GM21526 (cell line): Measurements from ENCODE around the gene MKRN1.
"Not testable (repeated sequence)": the region's sequence is repeated elsewhere in the genome, so short reads cannot be mapped to it uniquely, and the experiment has no call there.

Source experiments
- ATAC-seq: cut with Tn5 transposase; IDR thresholded peaks from one replicate; pipeline ENCODE4 v1.9.1; 2021; ENCODE audit warnings: moderate library complexity; ENCODE audit not compliant: unreplicated experiment, low FRiP score

Gene MKRN1, protein sequence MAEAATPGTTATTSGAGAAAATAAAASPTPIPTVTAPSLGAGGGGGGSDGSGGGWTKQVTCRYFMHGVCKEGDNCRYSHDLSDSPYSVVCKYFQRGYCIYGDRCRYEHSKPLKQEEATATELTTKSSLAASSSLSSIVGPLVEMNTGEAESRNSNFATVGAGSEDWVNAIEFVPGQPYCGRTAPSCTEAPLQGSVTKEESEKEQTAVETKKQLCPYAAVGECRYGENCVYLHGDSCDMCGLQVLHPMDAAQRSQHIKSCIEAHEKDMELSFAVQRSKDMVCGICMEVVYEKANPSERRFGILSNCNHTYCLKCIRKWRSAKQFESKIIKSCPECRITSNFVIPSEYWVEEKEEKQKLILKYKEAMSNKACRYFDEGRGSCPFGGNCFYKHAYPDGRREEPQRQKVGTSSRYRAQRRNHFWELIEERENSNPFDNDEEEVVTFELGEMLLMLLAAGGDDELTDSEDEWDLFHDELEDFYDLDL

DNA sequence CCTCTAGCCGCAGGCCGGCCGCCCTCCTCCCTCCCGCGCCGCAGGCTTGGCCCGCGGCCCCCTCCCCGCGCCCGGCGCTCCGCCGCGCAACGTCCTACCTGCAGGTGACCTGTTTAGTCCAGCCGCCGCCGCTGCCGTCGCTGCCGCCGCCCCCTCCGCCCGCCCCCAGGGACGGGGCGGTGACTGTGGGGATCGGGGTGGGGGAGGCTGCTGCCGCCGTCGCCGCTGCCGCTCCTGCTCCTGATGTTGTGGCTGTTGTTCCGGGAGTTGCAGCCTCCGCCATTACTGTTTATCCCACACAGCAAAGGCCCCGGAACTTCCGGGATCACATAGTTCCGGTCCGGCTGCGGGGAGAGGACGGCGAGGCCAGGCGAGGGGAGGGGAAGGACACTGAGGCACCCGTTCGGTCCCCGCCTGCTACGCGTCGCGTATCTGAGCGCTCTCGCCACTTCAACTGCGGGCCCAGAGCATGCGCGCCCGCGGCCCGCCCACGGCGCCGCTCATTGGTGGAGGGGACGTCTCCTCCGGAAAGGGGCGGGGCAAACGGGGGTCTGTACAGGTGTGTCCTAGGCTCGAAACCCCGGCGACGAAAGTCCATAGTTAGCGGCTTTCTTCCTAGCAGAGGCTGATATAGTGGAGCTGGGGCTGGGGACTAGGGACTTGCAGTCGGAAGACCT lies at the start of gene MKRN1:
Gene MKRN1, minus strand, starts transcription at position 444 of the 677 bp plus-strand sequence. Its CDS starts 161 bp downstream, at position 283.
- peak; percentile 93 for ATAC-seq

DNA sequence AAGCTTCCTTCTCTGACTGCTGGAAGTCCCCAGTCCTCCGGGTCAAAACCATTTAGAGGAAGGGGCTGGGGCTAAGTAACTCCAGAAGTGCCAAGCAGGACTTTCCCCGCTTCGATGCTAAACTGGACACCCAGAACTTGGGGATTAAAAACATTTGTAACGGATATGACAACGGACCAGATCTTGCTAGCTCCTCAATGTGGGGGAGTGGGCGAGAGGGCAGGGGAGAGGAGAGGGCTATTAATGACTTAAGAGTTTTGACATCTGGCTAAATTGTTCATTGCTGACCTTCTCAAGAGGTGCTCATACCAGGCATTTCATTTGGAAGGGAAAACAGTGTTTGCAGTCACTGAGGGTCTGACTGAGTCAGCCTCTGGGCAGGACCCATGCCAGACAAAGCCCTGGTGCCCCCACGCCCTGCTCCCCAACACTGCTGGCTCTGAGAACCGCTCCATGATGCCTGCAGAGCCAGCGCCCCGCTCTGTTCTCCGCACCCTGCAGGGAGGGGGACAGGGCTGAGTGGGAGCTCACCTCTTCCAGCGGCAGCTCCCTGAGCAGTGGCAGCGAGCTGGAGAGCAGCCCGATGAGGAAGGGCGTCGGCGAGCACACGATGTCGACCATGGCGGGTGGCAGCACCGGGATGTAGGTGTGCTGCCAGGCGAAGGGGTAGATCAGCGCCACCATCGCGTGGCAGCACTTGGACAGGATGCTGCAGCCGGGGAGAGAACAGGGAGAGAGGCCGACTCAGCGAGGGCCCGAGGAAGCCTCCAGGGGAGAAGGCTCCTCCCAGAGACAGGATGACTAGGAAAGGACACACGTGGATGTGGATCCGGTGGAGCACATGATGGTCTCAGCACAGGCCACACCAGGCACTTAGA lies 47.7 kb upstream of the MKRN1 start:
- no peak for ATAC-seq

DNA sequence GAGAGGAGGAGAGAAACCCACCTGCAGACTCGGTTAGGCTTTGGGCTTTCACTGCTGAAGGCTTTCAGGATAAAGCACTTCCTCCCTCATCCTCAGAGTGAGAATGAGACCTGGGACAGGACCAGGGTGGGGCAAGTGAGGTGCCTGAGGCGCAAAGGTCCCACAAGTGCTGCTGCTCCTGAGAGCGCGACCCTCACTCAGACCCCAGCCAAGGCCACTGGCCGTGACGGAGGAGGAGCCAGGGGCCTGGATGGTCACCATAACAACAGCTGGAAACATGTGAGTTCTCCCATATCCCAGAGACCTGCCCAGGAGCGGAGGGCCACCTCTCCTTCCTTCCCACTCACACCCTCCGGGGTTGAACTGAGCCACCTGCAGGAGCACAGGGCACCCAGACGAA lies 46.9 kb upstream of the MKRN1 start:
- ATAC-seq = no peak

DNA sequence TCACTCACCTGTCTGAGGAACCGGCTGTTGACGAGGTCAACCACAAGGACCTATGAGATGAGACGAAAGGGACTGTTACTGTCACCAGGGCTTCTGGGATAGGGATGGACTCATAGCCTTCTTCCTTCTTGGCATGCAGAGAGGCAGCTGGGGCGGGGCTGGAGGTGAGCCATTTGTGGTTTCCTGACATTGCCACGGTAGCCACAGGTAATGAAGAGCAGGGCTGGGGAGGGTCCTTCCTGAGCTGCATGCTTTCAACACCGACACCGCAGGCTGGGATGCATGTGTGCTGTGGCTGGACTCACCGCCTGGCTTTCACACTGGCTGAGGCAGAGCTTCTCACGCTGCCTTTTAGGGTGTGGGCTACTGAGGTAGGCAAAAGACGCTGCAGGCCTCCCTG lies 46.4 kb upstream of the MKRN1 start:
- no peak for ATAC-seq

DNA sequence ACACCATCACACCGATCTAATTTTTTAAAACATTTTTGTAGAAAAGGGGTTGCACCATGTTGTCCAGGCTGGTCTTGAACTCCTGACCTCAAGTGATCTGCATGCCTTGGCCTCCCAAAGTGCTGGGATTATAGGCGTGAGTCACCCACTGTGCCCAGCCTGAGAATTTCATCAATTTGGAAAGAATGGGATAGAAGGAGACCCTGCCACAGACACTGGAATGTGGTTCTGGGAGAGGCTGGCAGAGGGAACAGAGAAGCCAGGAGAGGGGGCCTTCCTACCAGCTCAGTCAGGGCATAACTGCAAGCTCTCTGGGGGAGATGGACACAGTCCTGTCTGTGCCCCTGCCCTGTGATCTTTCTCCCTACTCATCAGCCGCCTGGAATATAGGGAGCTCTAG lies 42.1 kb upstream of the MKRN1 start:
- ATAC-seq = no peak

DNA sequence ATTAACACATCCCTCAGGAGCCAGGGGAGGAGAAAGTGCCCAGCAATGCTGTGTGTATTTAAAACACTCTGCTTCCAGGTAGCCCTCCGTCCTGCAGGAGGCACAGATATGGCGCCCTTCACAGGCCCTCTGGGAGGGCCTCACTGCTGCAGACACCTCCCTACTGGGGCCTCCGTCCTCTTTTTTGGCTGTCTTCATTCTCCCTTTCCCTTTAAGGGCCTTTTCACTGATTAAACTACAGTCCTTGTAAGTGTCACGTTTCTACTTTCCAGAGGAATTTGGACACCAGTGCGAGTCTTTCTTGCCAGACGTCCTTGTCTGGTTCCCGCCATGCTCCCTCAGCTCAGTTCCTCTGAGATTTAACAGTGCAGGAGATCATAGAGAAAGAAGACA lies 39.7 kb upstream of the MKRN1 start:
- no peak for ATAC-seq

DNA sequence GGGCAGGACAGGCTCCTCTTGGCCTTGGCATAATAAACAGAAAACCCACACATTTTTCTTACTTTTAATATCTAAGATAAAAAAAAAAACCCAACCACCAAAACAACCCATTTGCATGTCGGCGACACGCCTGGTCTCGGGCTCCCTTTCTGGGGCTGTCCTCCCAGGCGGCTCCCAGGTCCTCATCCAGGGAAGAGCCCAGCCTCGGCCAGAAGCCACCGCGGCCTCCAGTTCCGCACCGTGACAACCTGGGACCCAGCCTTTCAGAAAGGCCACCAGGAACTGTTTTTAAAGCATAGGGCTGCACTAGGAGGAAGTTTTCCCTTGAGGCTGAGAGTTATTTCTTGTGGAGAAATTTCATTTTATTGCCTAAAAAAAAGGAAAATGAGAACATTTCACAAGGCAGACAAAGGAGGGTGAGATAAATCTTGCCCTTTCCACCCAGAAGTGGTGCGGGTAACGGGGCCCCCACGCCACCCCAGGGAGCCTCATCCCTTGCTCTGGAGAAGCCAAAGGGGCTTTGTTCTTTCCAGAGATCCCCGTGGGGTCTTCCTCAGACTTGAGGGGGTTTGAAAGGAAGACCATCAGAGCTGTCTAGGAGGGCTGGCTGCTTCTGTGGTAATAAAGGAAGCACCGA lies 39.2 kb upstream of the MKRN1 start:
- no peak for ATAC-seq

DNA sequence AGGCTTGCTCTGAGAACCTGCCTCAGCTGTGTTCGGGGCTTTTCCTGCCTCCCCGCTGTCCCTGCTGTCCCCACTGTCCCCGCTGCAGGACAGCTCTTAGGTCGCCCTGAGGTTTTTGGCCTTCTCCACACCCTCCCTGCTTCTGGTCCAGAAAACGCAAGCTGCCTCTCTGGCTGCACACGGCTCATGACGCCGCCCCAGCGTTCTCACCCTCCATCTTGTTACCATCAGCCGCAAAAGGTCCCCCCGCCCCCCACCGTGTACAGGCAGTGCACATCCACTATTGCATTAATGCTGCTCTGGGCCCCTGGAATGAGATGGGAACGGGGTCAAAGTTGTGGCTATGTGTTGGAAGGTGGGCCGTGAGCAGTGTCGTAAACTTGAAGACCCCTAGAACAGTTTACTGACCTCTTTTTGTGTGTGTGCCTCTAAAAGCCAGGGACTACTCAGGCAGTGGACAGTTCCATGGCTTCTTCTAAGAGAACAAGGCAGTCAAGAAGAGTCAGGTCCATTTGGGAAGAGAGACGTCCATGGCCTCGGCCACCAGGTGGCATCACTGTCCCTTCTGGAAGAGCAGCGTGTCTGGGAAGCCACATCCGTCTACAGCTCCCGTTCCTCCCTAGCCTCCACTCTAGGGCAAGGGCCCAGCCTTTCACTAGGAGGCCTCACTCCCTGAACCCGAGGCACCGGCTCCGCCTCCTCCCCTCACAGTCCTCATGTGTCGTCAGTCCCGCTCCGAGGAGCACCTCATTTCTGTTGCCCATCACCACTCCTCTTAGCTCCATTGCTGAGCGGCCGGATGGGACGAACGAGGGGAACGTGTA lies 38.5 kb upstream of the MKRN1 start:
- no peak for ATAC-seq

DNA sequence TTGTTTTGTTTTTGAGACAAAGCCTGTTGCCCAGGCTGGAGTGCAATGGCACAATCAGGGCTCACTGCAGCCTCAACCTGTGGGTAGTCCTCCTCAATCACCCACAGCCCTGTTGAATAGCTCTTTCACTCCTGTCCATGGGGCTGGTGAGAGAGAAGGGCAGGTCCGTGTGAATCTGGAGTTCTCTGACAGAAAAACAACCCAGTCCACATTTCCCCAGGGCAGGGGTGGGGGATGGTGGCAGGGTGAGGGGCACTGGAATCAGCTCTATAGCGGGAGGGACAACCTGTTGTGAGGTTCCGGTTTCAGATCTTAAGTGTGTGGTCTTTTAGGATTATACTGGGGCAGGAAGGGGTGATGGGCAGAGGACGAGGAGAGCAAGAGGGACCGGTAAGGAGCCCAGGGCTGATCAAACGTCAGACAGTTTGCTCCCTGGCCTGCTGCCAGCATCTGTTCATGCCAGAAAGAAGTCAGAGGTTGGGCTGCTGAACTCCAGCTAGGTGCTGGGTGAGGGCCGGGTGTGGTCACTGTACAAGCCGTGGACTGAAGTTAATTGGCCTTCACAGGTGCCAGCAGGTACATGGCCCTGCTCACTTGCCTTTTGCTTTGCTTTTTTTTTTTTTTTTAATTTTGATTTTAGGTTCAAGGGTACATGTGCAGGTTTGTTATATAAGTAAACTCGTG lies 33.2 kb upstream of the MKRN1 start:
- no peak for ATAC-seq

DNA sequence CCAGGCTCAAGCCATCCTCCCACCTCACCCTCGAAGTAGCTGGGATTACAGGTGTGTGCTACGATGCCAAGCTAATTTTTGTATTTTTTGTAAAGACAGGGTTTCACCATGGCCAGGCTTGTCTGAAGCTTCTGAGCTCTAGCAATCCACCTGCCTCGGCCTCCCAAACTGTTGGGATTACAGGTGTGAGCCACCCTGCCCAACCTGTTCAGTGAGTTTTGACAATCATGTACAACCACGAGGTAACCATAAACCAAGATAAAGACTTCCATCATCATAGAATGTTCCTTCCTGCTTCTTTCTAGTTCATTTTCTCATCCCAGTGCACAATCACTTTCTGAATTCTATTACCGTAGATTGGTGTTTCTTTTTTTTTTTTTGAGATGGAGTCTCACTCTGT lies 30.5 kb upstream of the MKRN1 start:
- ATAC-seq = no peak

DNA sequence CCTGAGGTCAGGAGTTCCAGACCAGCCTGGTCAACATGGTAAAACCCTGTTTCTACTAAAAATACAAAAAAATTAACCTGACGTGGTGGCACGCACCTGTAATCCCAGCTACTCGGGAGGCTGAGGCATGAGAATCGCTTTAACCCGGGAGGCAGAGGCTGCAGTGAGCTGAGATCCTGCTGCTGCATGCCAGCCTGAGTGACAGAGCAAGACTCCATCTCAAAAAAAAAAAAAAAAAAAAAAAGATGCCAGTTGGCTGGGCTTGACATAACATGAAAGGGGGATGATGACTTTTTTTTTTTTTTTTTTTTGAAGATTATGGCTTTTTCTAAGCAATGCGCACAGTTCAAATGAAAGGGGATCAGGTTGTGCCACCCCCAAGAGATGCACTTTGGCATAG lies 28.3 kb upstream of the MKRN1 start:
- not testable (repeated sequence) for ATAC-seq

DNA sequence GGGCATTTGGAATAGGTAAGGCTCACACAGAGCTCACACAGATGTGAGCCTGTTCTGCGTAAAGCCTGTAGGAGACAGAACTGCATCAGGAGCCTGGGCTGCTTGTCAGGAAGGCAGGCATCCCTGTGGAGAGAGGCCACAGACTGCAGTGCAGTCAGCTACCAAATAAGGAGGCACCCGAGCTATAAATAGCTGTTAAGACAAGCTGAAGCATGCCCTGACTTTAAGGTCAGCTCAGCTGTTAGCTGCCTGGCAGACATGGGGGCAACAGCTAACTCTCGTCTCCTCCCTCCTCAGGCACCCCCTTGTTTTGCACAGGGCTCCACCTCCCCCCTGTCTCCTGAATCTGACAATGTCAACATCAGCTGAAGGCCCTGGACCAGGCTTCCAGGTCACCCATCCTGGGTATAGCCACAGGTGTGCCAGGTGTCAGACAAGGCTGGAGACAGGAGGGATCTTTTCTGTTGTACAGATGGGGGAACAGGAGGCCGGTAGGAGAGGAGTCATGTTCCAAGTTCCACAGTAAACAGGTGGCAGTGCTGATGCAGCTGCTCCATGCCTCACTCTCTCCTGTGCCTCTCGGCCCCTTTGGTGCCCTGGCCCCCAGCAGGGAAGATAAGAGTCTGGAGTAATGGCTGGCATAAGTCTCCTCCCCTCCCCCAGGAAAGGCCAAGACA lies 27.6 kb upstream of the MKRN1 start:
- ATAC-seq = no peak

DNA sequence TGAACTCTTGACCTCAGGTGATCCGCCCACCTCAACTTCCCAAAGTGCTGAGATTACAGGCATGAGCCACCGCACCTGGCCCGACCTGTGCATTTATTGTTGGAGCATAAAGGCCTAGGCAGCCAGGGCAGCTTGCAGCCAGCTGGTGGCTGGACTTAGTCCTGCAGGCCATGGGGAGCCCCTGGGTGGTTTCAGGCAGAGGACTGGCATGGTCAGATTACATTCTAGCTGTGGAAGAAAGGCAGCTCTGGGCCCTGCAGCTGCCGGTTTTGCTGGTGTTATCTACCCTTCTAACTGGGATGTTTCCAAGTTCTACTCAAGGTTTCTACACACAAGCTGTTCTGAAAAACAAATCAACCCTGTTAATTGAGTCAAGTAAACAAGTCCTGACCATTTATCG lies 22.7 kb upstream of the MKRN1 start:
- no peak for ATAC-seq

DNA sequence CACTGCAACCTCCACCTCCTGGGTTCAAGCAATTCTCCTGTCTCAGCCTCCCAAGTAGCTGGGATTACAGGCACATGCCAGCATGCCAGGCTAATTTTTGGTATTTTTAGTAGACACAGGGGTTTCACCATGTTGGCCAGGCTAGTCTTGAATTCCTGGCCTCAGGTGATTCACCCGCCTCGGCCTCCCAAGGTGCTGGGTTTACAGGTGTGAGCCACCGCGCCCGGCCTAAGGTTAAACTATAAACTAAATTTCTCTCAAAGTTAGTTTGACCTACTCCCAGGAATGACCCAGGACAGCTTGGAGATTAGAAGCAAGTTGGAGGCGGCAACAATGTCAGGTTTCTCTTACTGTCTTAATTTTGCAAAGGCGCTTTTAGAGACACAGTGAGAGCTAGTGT lies 18.5 kb upstream of the MKRN1 start:
- ATAC-seq = not testable (repeated sequence)

DNA sequence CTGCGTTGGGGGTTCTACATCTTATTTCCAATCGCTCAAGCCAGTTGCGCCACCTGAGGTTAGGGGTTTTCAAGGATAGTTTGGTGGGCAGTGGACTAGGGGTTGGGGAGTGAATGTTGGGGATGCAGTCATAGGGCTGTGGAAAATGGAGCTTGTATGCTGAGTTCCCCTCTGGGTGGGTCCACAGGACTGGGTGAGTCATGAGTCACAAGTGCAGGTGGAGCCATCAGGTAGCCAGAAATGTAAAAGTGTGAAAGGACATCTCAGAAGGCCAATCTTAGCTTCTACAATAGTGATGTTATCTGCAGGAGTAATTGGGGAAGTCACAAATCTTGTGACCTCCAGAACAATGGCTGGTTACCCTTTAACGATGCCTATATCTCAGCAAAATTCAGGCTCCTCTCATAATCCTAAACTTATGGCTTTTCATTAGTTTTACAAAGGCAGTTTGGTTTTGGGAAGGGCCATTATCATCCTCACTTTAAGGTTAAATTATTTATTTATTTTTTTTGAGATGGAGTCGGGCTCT lies 18.0 kb upstream of the MKRN1 start:
- no peak for ATAC-seq

DNA sequence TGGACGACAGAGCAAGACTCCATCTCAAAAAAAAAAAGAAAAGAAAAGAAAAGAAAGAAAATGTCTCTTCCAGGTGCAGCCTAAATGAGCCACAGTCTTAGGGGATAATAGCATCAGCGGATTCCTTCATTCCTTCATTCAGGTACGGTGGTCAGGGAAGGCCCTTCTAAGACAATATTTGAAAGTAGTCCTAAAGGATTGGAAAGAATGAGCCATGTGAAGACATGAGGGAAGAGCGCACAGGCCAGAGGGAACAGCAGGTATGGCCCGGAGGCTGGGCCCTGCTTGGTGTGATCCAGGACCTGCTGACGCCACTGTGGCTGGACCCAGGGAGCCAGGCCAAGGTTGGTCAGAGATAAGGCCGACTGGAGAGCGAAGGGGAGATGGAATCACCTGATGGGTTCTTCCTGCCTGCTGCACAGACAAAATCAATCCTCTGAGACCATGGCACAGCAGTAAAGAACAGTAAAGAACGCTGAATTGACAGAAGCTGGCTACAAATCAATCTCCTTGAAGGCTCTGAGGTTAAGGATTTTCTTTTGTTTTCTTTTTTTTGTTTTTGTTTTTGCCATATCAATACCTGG lies 16.3 kb upstream of the MKRN1 start:
- ATAC-seq = no peak

DNA sequence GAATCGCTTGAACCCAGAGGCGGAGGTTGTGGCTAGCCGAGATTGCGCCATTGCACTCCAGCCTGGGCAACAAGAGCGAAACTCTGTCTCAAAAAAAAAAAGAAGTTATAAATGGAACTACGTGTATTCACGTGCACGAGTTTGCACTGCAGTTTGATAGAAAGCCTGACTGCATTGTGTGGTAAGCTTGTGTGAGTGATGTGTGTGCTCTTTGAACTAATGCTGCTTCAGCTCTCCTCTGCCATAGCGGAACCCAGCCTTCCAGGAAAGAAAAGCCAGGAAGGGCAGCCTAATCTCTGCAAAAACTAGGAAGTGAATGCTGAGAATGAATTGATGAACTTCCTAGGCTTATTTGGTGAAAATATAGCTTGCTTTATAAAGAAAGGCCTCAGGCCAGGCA lies 15.6 kb upstream of the MKRN1 start:
- no peak for ATAC-seq

DNA sequence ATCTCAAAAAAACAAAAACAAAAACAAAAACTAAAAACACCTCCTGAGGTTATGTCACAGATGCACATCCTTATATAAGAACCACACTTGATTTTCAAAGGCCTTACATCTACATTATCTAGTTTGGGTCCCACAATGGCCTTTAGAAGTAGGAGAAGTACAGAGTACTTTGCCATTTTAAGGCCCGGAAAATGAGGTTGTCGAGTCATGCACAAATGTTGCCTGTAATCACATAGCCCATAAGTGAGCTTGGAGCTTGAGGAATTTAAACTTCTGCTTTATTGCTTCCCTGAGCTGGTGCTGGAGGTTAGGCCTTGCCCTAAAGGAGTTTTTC lies 9.7 kb upstream of the MKRN1 start:
- ATAC-seq = no peak
